H1 (cell line): Measurements from ENCODE around the gene NPTX1. TPM values are rescaled to one million over a fixed set of nuclear protein-coding genes. Genes with fewer than 3 reads are reported as not detected.

Experiments used
- CTCF ChIA-PET: fragments of 300-600 bp; sonication (Branson Sonifier 250); formaldehyde crosslinking; loops from one replicate; lab custom pipeline; 2021; ENCODE audit not compliant: partially characterized antibody; lab: Charles Lee
- POLR2A ChIA-PET: fragments of 300-600 bp; sonication (Branson Sonifier 250); formaldehyde crosslinking; loops from one replicate; lab custom pipeline; 2021; ENCODE audit warnings: inconsistent platforms; ENCODE audit not compliant: partially characterized antibody; lab: Charles Lee
- DNase-seq, 2 experiments: peaks; one replicate each; pipeline versions ENCODE4 v3.0.0 to v3.0.0-alpha.2; 2010 to 2022; ENCODE audit warnings: low spot score in 2 of 2, low read depth in 1 of 2, mixed read lengths in 1 of 2
- FAIRE-seq: peaks from 2 replicates; lab custom pipeline; 2011; peaks lifted over from hg19 to GRCh38; lab: Jason Lieb, UNC
- H2AFZ ChIP-seq: 2 replicates; pipeline ENCODE4 v1.8.1; 2012; ENCODE audit warnings: low read length, inconsistent platforms
- H2AK5ac ChIP-seq: 2 replicates; pipeline ENCODE4 v1.6.1; 2013; ENCODE audit warnings: low read depth, low read length
- H2BK120ac ChIP-seq: replicated peaks from 2 replicates; pipeline ENCODE3; 2013; ENCODE audit warnings: low read depth, low read length, inconsistent platforms
- H2BK12ac ChIP-seq: 2 replicates; pipeline ENCODE4 v1.6.1; 2013; ENCODE audit warnings: low read depth, low read length
- H2BK15ac ChIP-seq: 2 replicates; pipeline ENCODE4 v1.6.1; 2013; ENCODE audit warnings: low read length
- H2BK20ac ChIP-seq: 2 replicates; pipeline ENCODE4 v1.6.1; 2013; ENCODE audit warnings: low read length
- H2BK5ac ChIP-seq: 2 replicates; pipeline ENCODE4 v1.6.1; 2013; ENCODE audit warnings: low read depth, low read length
- H3K14ac ChIP-seq: 2 replicates; pipeline ENCODE4 v1.6.1; 2013; ENCODE audit warnings: inconsistent platforms; ENCODE audit not compliant: insufficient read length
- H3K18ac ChIP-seq: 2 replicates; pipeline ENCODE4 v1.6.1; 2013; ENCODE audit warnings: low read length; ENCODE audit errors: extremely low read depth
- H3K23ac ChIP-seq: 2 replicates; pipeline ENCODE4 v1.6.1; 2013; ENCODE audit warnings: inconsistent platforms; ENCODE audit not compliant: insufficient read length
- H3K23me2 ChIP-seq: 2 replicates; pipeline ENCODE4 v1.6.1; 2013; ENCODE audit warnings: low read depth, low read length
- H3K27ac ChIP-seq: 2 replicates; pipeline ENCODE4 v1.6.1; 2011; ENCODE audit warnings: low read depth, low read length, inconsistent platforms
- H3K27me3 ChIP-seq, 4 experiments: replicated peaks in 1 of 4; 1 replicate in 1 of 4; 2 replicates in 3 of 4; pipeline versions ENCODE4 v1.6.1 to v1.8.1; 2011 to 2013; ENCODE audit warnings: low read length in 3 of 4, mild to moderate bottlenecking in 3 of 4, inconsistent platforms in 2 of 4, mixed read lengths in 2 of 4, moderate library complexity in 1 of 4; ENCODE audit not compliant: control insufficient read depth in 3 of 4, insufficient read depth in 3 of 4; ENCODE audit errors: extremely low read depth in 1 of 4
- H3K36me3 ChIP-seq, 4 experiments: 2 replicates each; pipeline versions ENCODE4 v1.6.1 to v1.8.1; 2011 to 2013; ENCODE audit warnings: mild to moderate bottlenecking in 4 of 4, low read length in 3 of 4, moderate library complexity in 2 of 4, control low read depth in 1 of 4, inconsistent platforms in 1 of 4; ENCODE audit not compliant: insufficient read depth in 4 of 4, control insufficient read depth in 2 of 4
- H3K4ac ChIP-seq: replicated peaks from 2 replicates; pipeline ENCODE3; 2013; ENCODE audit warnings: low read length, low read depth, mixed read lengths, inconsistent platforms; ENCODE audit not compliant: insufficient read length
- H3K4me1 ChIP-seq, 4 experiments: replicated peaks in 1 of 4; 1 replicate in 1 of 4; 2 replicates in 3 of 4; pipeline versions ENCODE4 v1.6.1 to v1.8.1; 2011 to 2013; ENCODE audit warnings: low read length in 3 of 4, inconsistent platforms in 2 of 4, mixed read lengths in 1 of 4; ENCODE audit not compliant: insufficient read depth in 4 of 4, control insufficient read depth in 3 of 4
- H3K4me2 ChIP-seq, 2 experiments: 2 replicates each; pipeline versions ENCODE4 v1.6.1 to v1.8.1; 2011 to 2013; ENCODE audit warnings: low read depth in 2 of 2, low read length in 2 of 2, control low read depth in 1 of 2, inconsistent platforms in 1 of 2, mild to moderate bottlenecking in 1 of 2; ENCODE audit not compliant: insufficient read depth in 1 of 2
- H3K4me3 ChIP-seq, 4 experiments: fragments of 200-600, 300-600 bp in 1 of 4; sonication (generic), shearing (Covaris generic), sonication (Bioruptor Twin) in 1 of 4; 2 replicates each; pipeline versions ENCODE4 v1.5.1 to v1.8.1; 2011 to 2016; ENCODE audit warnings: low read length in 4 of 4, low read depth in 3 of 4, control low read depth in 2 of 4, inconsistent platforms in 2 of 4, mild to moderate bottlenecking in 2 of 4, mixed read lengths in 1 of 4, moderate library complexity in 1 of 4; ENCODE audit not compliant: insufficient read depth in 2 of 4; ENCODE audit errors: extremely low read depth in 1 of 4
- H3K56ac ChIP-seq: replicated peaks from 2 replicates; pipeline ENCODE3; 2013; ENCODE audit warnings: low read depth, mild to moderate bottlenecking, mixed read lengths, low read length, inconsistent platforms; ENCODE audit not compliant: insufficient read length
- H3K79me1 ChIP-seq: 2 replicates; pipeline ENCODE4 v1.6.1; 2013; ENCODE audit warnings: low read depth, low read length, control low read depth
- H3K79me2 ChIP-seq, 2 experiments: 2 replicates each; pipeline versions ENCODE4 v1.6.1 to v1.8.1; 2012 to 2013; ENCODE audit warnings: low read length in 2 of 2, mild to moderate bottlenecking in 2 of 2, inconsistent platforms in 1 of 2; ENCODE audit not compliant: insufficient read depth in 2 of 2, control insufficient read depth in 1 of 2
- H3K9ac ChIP-seq, 4 experiments: replicated peaks in 1 of 4; 1 replicate in 1 of 4; 2 replicates in 3 of 4; pipeline versions ENCODE4 v1.6.1 to v1.8.1; 2011 to 2013; ENCODE audit warnings: low read depth in 3 of 4, low read length in 3 of 4, control low read depth in 2 of 4, mild to moderate bottlenecking in 2 of 4, moderate library complexity in 2 of 4, inconsistent platforms in 1 of 4; ENCODE audit errors: extremely low read depth in 1 of 4
- H3K9me3 ChIP-seq, 2 experiments: 2 replicates each; pipeline versions ENCODE4 v1.6.1 to v1.8.1; 2012 to 2013; ENCODE audit warnings: mild to moderate bottlenecking in 2 of 2, moderate library complexity in 2 of 2, control low read depth in 1 of 2, inconsistent platforms in 1 of 2, low read depth in 1 of 2, low read length in 1 of 2, mixed read lengths in 1 of 2; ENCODE audit not compliant: insufficient read depth in 2 of 2
- H4K20me1 ChIP-seq, 2 experiments: replicated peaks in 1 of 2; 2 replicates each; pipeline versions ENCODE3 to v1.8.1; 2011 to 2013; ENCODE audit warnings: inconsistent platforms in 2 of 2, low read length in 2 of 2, mild to moderate bottlenecking in 1 of 2; ENCODE audit not compliant: insufficient read depth in 2 of 2, control insufficient read depth in 1 of 2
- H4K5ac ChIP-seq: 2 replicates; pipeline ENCODE4 v1.6.1; 2013; ENCODE audit warnings: low read length, low read depth, mixed read lengths, inconsistent platforms; ENCODE audit not compliant: insufficient read length
- H4K8ac ChIP-seq: 2 replicates; pipeline ENCODE4 v1.8.0; 2013; ENCODE audit warnings: mild to moderate bottlenecking, moderate library complexity, low read length, inconsistent platforms; ENCODE audit not compliant: insufficient read depth; ENCODE audit errors: extremely low read depth
- H4K91ac ChIP-seq: replicated peaks from 2 replicates; pipeline ENCODE3; 2013; ENCODE audit warnings: low read length, mixed read lengths, inconsistent platforms; ENCODE audit not compliant: insufficient read length
- KDM1A ChIP-seq: fragments of 200-600, 300-600 bp; sonication (generic); IDR thresholded peaks from 2 replicates; pipeline ENCODE4 v1.7.1; 2016; ENCODE audit warnings: mild to moderate bottlenecking, low read length, borderline replicate concordance
- SP1 ChIP-seq: IDR thresholded peaks from 2 replicates; pipeline ENCODE4 v1.6.1; 2011; ENCODE audit warnings: low read depth, low read length
- WGBS, 2 experiments: shearing (Covaris generic) in 1 of 2; methylation state at CpG; one replicate each; pipeline versions ENCODE4 v1.1.6 to v1.1.7; 2013 to 2015; ENCODE audit warnings: low lambda C conversion rate in 2 of 2, mixed read lengths in 2 of 2, inconsistent platforms in 1 of 2, low coverage in 1 of 2, missing lambda C conversion rate in 1 of 2; ENCODE audit not compliant: insufficient replicate concordance in 2 of 2, insufficient coverage in 1 of 2, insufficient read length in 1 of 2; ENCODE audit errors: extremely low coverage in 1 of 2, missing lambda C conversion rate in 1 of 2; 5-methylcytosine and 5-hydroxymethylcytosine counted together
- polyA plus RNA-seq, 7 experiments: library from polyadenylated mRNA; depleted of rRNA in 3 of 7; stranded (reverse) in 5 of 7; unstranded in 2 of 7; fragments of >200 nt in 5 of 7; fragments of 200-250 nt in 2 of 7; gene quantifications; 1 replicate in 5 of 7; 2 replicates in 1 of 7; 4 replicates in 1 of 7; pipeline versions ENCODE4 v1.2.1 to v1.2.3, GENCODE V29; 2011 to 2013; ENCODE audit warnings: missing spikeins in 2 of 7, mixed read lengths in 2 of 7
- total RNA-seq: library from RNA; stranded (reverse); fragmentation: NEBNext Ultra II Directional; extraction: Animal tissue kit (Norgen Biotek cat#: 25700); gene quantifications from 2 replicates; pipeline ENCODE4 v1.2.1, GENCODE V29; 2021

The NPTX1 gene
- total and polyA plus RNA-seq, 2 of the 8 experiments (the other 6 are each of a cell fraction or from before 2014, with no cell fraction given) = 12.0 to 17.9 TPM

- H3K9me3 ChIP-seq = no peaks in the 10 kb centered on the region
- no peak overlapping the region for H3K27ac ChIP-seq
These were observed 37.5 kb upstream of the NPTX1 start for GRCh38 chr17:80513892-80514291.

More at GRCh38 chr17:80513892-80514291, 37.5 kb upstream of the NPTX1 start:
- no peaks in the 10 kb centered on the region for H3K36me3 ChIP-seq
- H4K8ac ChIP-seq = no peak overlapping the region
- no peak for DNase-seq
- no peak overlapping the region for H3K18ac ChIP-seq
- H3K79me1 ChIP-seq = no peaks in the 10 kb centered on the region
- H3K23me2 ChIP-seq = peaks cover 15% of the 10 kb centered on the region; the same call in 1 of the 2 replicates
- no peak overlapping the region for H3K56ac ChIP-seq
- H3K79me2 ChIP-seq = no peaks in the 10 kb centered on the region
- no peak overlapping the region for H3K23ac ChIP-seq
- H2BK12ac ChIP-seq = no peak overlapping the region
- peaks cover 0 to 8% (median 3%) of the 10 kb centered on the region in 4 experiments; a peak in 4 of 7 replicates for H3K27me3 ChIP-seq
- 84% methylated on average over 9 of the region's 10 CpGs; no CpG with 5 or more reads in 1 of the 2 experiments for WGBS, 2 experiments
- H2BK15ac ChIP-seq = no peak overlapping the region
- H2BK20ac ChIP-seq = no peak overlapping the region
- CTCF ChIA-PET = interaction anchor here (1.5 to 2.6 kb wide), 2 partner anchors 16 to 20 kb away, joined by 3 to 9 read pairs; no protein-coding TSS in a partner anchor
- H3K4ac ChIP-seq = no peak overlapping the region
- no peak overlapping the region for H2BK5ac ChIP-seq
- no peak overlapping the region for H2AFZ ChIP-seq
- H4K91ac ChIP-seq = no peak overlapping the region
- H4K20me1 ChIP-seq = peaks cover 0 to 11% of the 10 kb centered on the region in 2 experiments
- no peak overlapping the region for H4K5ac ChIP-seq
- no peak overlapping the region for H3K4me2 ChIP-seq
- H3K14ac ChIP-seq = no peak overlapping the region
- POLR2A ChIA-PET = no interaction called here
- no peak for FAIRE-seq
- H2BK120ac ChIP-seq = no peak overlapping the region
- no peak overlapping the region for H2AK5ac ChIP-seq
- no peak overlapping the region for H3K4me3 ChIP-seq
- TF ChIP-seq SP1 (peak; percentile 26; the same call in 1 of the 2 replicates), KDM1A (no peak)
- peaks cover 0 to 2% (median 1%) of the 10 kb centered on the region in 4 experiments; a peak in 3 of 7 replicates for H3K4me1 ChIP-seq
- no peak overlapping the region for H3K9ac ChIP-seq
